SK-N-MC (cell line): ENCODE measurements around the gene ANAPC2.

Source experiments
- EZH2 ChIP-seq: fragments of 200-600 bp; sonication (generic); IDR thresholded peaks from one replicate; pipeline ENCODE4 v1.6.1; 2017; ENCODE audit warnings: antibody characterized with exemption
- FOXP2 ChIP-seq: optimal IDR thresholded peaks from 2 replicates; pipeline ENCODE3; 2011; ENCODE audit warnings: mild to moderate bottlenecking, moderate library complexity; ENCODE audit not compliant: insufficient read depth; ENCODE audit errors: extremely low read length, control extremely low read depth
- POLR2AphosphoS5 ChIP-seq: IDR thresholded peaks from 2 replicates; pipeline ENCODE4 v1.6.1; 2012; ENCODE audit warnings: mild to moderate bottlenecking, low read depth, low read length, borderline replicate concordance

GRCh38 chr9:137158625-137159024 is 29.7 kb downstream of the ANAPC2 start:
- TF ChIP-seq EZH2 (no peak), FOXP2 (no peak), POLR2AphosphoS5 (no peak)
